Hematopoietic multipotent progenitor cell treated with erythropoietin and hydrocortisone succinate and interleukin-3 and kit ligand, for 15 days (in vitro differentiated cells): ENCODE measurements around the gene ERCC3.
"Not testable (repeated sequence)": the region's sequence is repeated elsewhere in the genome, so short reads cannot be mapped to it uniquely, and the experiment has no call there.

ENCODE experiments used
- DNase-seq: peaks from one replicate; pipeline ENCODE4 v3.0.0-alpha.2; 2015; ENCODE audit warnings: low spot score

ERCC3 gene

DNA sequence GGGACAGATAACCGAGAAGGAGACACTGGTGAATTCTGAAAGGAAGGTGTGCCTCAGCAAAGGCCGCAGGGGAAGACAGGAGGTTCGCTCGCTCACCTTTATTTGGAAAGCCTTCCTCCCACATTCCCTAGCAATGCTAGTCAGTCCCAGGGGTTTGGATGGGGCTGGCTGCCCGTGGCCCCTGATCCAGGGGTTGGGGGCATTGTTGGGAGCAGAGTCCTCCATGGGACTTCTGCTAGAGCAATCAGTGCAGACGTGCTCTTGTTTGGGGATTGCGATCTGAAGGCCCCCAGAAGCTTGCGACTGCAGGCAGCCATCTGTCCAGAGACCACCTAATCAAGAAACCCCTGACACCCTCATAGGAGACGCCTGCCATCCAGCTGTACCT, 67.8 kb downstream of the ERCC3 start:
- DNase-seq = no peak

DNA sequence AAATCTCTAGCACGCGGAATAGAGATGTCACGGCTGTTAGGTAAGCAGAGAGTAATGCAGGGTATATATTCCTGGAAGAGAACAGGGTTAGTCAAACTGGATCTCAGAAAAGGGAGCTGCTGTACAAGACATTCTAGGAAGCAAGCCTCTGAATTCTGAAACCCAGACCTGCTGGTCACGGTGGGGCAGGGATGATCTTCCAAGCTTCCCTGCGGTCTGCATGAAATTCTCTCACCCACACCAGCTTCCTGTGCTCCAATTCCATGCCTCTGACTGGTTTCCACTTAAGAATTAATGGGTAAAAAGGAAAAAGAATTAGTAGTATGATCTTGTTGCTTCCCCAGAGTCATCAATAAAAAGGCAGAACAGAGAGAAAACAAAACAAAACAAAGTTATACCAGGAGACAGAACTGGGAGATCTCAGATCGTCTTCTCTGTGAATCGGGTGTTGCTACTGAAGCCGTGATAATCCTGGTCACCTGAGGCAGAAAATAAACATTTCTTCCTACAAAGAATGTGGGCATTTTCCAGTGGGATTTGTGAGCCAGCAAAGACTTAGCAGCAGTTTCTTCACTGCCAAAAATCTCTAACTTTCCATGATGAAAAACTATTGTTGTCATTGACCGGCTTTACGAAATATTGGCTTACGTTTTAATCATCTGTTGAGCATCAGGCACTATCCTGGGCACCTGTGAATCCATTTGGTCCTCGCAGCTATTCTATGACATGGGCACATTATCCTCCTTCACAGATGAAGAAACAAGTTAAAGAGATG, 68.6 kb downstream of the ERCC3 start:
- DNase-seq = no peak

DNA sequence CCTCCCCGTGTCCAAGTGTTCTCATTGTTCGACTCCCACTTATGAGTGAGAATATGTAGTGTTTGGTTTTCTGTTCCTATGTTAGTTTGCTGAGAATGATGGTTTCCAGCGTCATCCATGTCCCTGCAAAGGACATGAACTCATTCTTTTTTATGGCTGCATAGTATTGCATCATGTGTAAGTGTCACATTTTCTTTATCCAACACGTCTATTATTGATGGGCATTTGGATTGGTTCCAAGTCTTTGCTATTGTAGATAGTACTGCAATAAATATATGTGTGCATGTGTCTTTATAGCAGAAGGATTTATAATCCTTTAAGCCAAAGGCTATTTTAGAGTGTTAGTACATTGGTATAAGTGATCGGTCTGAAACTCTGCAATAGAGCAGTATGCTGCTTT, 69.8 kb downstream of the ERCC3 start:
- not testable (repeated sequence) for DNase-seq

DNA sequence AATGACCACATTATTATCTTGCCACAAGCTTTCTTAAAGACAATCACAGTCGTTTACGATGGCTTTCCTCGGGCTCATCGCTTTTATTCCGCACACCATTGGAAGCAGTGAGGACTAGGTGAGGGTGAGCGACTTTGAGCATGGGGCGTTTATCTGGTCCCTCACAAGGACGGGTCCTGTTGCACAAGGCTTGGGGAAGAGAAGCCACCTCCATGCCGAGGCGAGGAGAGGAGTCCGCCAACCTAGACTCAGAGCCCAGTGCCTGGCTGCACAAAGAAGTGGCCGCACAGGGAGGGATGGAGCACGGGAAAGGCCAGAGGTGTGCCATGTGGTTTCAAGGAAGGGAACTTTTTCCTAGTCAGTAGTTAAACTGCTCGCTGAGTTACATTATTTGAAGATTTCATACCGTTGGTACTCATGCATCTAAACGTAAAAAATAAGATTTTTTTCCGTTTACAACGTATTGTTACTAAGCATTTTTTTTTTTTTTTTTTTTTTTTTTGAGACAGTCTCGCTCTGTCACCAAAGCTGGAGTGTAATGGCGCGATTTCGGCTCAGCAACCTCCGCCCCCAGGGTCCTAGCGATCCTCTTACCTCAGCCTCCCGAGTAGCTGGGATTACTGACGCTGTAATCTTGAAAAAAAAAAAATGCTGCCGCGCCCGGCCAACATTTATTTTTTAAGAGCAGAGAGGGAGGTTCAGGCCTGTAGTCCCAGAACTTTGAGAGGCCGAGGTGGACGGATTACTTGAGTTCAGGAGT, 73.0 kb downstream of the ERCC3 start:
- DNase-seq = no peak

DNA sequence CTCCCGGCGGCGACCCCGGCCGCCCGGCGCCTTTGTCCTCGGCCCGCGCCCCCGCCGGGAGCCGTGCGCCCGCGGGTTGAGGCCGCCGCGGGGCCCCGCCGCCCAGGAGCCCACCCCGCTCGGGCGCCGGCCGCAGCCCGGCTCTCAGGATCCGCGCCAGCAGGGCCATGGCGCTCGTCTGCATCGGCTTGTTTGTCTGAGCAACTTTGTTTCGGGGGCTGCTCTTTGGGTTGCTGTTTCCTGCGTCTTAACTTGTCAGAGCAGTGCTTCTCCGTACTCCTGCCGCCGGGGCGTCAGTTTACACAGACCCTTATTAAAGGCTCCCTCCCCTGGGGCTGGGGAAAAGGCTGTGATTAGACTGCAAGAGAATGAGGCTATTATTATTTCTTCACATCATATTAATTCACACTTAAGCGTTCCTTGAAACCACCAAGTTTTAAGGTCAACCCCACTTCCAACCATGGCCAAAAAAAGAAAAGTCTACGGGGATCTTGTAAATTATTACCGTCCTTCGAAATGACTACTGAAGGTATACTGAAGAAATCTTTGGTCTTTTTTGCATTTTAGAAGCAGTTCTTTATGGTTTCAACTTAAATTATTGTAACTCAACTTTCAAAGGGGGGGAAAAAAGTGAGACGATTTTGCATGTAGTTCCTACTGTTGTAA, 73.7 kb downstream of the ERCC3 start, which contains the start of gene CYP27C1:
CYP27C1 (minus strand) TSS at position 198 of the 666 bp plus-strand sequence; CDS start at position 169, 29 bp downstream.
- no peak for DNase-seq

DNA sequence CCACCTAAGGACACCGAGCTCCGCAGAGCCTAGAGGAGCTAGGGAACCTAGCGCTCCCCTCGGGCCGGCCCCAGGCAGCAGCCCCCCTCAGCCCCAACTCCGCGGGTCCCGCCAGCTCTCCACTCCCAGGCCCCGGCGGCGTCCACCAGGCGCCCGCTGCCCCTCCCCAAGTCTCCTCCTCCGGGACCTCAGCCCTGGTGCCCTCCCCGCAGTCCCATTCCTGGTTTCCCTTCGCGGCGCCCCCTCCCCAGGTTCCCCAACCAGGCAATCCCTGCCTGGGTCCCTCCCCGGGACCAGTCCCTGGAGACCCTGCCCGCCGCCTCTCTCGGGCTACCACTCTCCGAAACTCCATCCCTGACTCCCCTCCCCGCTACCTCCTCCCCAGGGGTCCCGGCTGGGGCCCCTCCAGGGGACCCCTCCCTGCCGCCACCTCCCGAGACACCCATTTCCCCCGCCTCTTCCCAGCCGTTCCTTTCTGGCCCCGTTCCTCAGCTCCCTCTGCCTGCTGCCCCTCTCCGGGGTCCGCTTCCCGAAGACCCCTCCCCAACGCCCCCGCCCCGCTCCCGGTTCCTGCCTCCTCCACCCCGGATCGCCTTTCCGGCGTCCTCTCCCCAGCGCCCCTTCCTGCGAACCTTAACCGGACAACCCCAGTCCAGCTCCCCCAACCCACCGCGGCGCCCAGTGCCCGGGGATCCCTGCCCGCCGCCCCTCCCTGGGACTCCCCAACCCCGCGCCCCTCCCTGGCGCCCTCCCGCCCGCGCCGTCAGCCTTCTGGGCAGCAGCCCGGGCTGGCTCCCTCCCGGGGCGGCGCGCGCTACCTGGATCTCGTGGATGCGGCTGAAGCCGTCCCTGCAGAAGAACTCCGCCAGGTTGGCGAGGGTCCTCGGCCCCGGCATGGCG, 74.5 kb downstream of the ERCC3 start:
- no peak for DNase-seq

DNA sequence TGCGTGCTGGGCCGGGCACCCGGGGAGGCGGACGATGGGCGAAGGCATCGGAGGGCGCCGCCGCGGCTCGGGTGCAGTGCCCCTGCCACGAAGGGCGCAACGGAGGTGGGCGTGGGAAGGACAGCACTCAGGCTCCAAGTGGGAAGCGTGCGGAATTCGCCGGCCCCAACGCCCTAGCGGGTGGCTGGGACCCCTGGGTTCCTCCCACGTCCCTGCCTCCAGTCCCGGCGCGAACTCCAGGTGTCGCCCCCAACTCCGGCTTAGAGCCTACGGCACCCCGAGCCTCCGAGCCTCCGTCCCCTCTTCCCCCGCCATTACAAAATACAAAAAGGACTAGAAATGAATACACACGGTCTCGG, 75.2 kb downstream of the ERCC3 start:
- DNase-seq = no peak

DNA sequence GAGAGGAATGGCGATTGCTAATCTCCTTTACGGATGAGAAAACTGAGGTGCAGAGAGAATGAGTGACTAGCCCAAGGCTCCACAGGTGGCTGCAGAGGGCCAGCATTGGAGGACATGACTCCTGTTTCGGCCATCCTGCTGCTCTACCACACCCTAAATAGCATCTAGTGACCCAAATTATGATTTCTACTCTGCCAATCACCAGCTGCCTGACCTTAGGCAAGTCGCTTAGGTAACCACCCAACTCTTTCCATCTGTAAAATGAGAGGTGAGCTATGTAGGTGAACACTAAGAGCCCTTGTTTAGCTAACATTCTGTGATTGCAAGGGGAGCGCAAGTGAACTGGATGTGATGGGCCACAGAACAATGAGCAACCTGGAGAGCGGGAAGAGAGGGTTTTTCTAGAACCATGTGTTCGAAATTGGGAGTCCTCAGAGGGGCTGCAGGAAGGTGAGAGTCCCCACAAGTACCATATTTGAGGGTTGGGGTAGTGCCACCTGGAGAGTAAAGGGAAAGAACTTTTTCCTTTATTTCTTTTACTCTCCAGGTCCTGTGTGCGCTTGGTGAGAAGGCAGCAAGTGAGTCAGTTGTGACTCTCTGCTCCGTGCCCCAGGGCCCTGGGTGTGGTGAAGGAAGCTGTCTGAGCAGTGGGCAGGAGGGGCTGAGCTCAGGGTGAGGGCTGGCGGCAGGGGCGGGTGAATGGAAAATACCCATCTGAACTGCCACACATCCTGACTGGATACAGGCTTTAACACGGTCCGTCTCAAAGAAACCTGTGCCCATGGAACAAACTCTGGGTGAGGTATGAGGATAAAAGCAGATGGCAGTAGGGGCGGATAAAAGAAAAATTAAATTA, 76.2 kb downstream of the ERCC3 start:
- DNase-seq = no peak

DNA sequence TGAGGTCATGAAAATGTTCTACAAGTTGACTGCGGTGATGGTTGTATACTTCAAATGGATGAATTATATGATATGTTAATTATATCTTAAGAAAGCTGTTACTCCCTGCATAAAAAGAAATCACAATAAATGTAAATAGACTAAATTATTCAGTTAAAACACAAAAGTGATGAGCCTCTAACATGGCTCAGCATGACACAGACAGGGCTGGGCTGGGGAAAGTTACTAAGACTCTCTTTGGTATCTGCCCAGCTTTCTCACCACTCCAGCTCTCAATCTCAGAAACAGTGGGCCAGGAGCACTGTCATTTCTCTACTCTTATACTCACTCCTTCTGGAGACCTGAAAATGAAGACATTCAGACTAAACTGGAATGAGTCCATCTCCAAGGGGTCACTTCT, 77.4 kb downstream of the ERCC3 start:
- DNase-seq = no peak

DNA sequence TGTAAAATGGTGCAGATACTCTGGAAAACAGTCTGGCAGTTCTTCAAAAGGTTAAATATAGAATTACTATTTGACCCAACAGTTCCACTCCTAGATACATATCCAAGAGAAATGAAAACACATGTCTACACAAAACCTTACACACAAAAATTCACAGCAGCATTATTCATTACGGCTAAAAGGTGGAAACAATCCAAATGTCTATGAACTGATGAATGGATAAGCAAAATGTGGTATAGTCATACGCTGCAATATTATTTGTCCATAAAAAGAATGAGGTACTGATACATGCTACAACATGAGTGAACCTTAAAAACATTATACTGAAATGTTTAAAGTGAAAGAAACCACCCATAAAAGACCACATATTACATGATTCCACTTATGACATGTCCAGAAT, 77.8 kb downstream of the ERCC3 start:
- DNase-seq = no peak

DNA sequence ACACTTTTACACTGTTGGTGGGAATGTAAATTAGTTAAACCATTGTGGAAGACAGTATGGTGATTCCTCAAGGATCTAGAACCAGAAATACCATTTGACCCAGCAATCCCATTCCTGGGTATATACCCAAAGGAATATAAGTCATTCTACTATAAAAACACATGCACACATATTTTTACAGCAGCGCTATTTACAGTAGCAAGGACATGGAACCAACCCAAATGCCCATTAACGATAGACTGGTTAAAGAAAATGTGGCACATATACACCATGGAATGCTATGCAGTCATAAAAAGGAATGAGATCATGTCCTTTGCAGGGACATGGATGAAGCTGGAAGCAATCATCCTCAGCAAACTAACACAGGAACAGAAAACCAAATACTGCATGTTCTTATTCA, 79.7 kb downstream of the ERCC3 start:
- not testable (repeated sequence) for DNase-seq

DNA sequence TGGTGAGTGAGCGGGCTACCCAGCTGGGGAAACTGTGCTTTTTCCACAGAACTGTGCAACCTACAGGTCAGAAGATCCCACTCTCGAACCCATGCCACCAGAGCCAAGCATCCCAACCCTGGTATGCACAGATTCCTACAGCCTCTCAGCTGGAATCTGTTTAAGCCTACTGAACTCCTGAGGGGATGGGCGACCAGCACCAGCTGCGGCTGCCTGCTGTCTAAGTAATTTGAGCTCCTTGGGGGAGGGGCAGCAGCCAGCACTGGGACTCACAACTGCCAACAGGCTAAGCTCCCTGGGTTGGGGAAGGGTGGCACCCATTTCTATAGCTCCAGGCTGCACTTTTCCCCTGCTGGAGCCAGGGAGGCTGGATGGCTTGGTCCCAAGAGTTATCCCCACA, 85.6 kb downstream of the ERCC3 start:
- DNase-seq = no peak
